IMR-90 (cell line): ENCODE results near the gene SERPIND1. TPM values are rescaled to one million over a fixed set of nuclear protein-coding genes. Genes with fewer than 3 reads are reported as not detected.

Source experiments
- ATAC-seq: fragments of 200-7000 bp; cut with Tn5 transposase; 2 replicates; pipeline ENCODE4 v1.9.1; 2020; ENCODE audit warnings: low read depth, mild to moderate bottlenecking, moderate library complexity
- BruUV-seq: library from RNA; stranded (reverse); fragments of 400-500 nt; replicated peaks from 2 replicates; lab custom pipeline; 2021; lab: Mats Ljungman, UMichigan
- CTCF ChIA-PET: fragments of 300-600 bp; formaldehyde crosslinking; extraction: SDS; loops from one replicate; lab custom pipeline; 2021; ENCODE audit warnings: antibody characterized with exemption; lab: Yijun Ruan, JAX
- POLR2A ChIA-PET: fragments of 300-600 bp; sonication (Branson Sonifier 250); formaldehyde crosslinking; loops from one replicate; lab custom pipeline; 2022; ENCODE audit warnings: antibody characterized with exemption; ENCODE audit not compliant: unreplicated experiment; lab: Charles Lee
- DNase-seq: peaks from one replicate; pipeline ENCODE4 v3.0.0; 2013
- H2AFZ ChIP-seq: replicated peaks from 2 replicates; pipeline ENCODE3; 2013; ENCODE audit warnings: low read length, mild to moderate bottlenecking; ENCODE audit not compliant: poor library complexity
- H2AK5ac ChIP-seq: 2 replicates; pipeline ENCODE4 v1.6.1; 2013; ENCODE audit warnings: low read depth, low read length, inconsistent platforms
- H2AK9ac ChIP-seq: replicated peaks from 2 replicates; pipeline ENCODE3; 2013; ENCODE audit warnings: mild to moderate bottlenecking, low read depth, low read length, moderate library complexity; ENCODE audit not compliant: poor library complexity
- H2BK120ac ChIP-seq: 2 replicates; pipeline ENCODE4 v1.6.1; 2013; ENCODE audit warnings: low read depth, low read length, inconsistent platforms
- H2BK15ac ChIP-seq: 3 replicates; pipeline ENCODE4 v1.6.1; 2013; ENCODE audit warnings: low read depth, low read length, inconsistent platforms
- H2BK20ac ChIP-seq: 2 replicates; pipeline ENCODE4 v1.6.1; 2013; ENCODE audit warnings: low read depth, mild to moderate bottlenecking, inconsistent platforms, low read length, moderate library complexity
- H2BK5ac ChIP-seq: 2 replicates; pipeline ENCODE4 v1.6.1; 2013; ENCODE audit warnings: mild to moderate bottlenecking, low read depth, low read length, inconsistent platforms; ENCODE audit not compliant: poor library complexity, severe bottlenecking
- H3K14ac ChIP-seq: replicated peaks from 2 replicates; pipeline ENCODE4 v1.6.1; 2013; ENCODE audit warnings: low read depth, low read length, inconsistent platforms
- H3K18ac ChIP-seq: 2 replicates; pipeline ENCODE4 v1.6.1; 2013; ENCODE audit warnings: low read depth, low read length, control low read depth
- H3K23ac ChIP-seq: 2 replicates; pipeline ENCODE4 v1.6.1; 2013; ENCODE audit warnings: low read depth, low read length, inconsistent platforms
- H3K27ac ChIP-seq: 2 replicates; pipeline ENCODE4 v1.5.1; 2013; ENCODE audit warnings: mild to moderate bottlenecking, control low read depth, low read length; ENCODE audit not compliant: insufficient read depth
- H3K27me3 ChIP-seq: 2 replicates; pipeline ENCODE4 v1.6.1; 2013; ENCODE audit warnings: low read length; ENCODE audit not compliant: control insufficient read depth, insufficient read depth
- H3K36me3 ChIP-seq: 2 replicates; pipeline ENCODE4 v1.6.1; 2013; ENCODE audit warnings: low read length, mixed read lengths; ENCODE audit not compliant: control insufficient read depth, insufficient read depth
- H3K4ac ChIP-seq: 2 replicates; pipeline ENCODE4 v1.6.1; 2013; ENCODE audit warnings: low read depth, low read length, inconsistent platforms
- H3K4me1 ChIP-seq: 2 replicates; pipeline ENCODE4 v1.6.1; 2013; ENCODE audit warnings: low read length, mixed read lengths; ENCODE audit not compliant: control insufficient read depth, insufficient read depth
- H3K4me2 ChIP-seq: 2 replicates; pipeline ENCODE4 v1.6.1; 2013; ENCODE audit warnings: low read depth, mild to moderate bottlenecking, control low read depth, low read length, moderate library complexity
- H3K4me3 ChIP-seq: 2 replicates; pipeline ENCODE4 v1.5.1; 2013; ENCODE audit warnings: low read depth, mild to moderate bottlenecking, control low read depth, low read length, moderate library complexity; ENCODE audit not compliant: insufficient read depth
- H3K56ac ChIP-seq: 2 replicates; pipeline ENCODE4 v1.6.1; 2013; ENCODE audit warnings: low read length, inconsistent platforms; ENCODE audit not compliant: insufficient read depth; ENCODE audit errors: extremely low read depth
- H3K79me1 ChIP-seq, 2 experiments: 2 replicates each; pipeline ENCODE4 v1.6.1; 2013; ENCODE audit warnings: low read length in 2 of 2, inconsistent platforms in 1 of 2, low read depth in 1 of 2
- H3K9ac ChIP-seq: 2 replicates; pipeline ENCODE4 v1.6.1; 2013; ENCODE audit warnings: low read depth, low read length, control low read depth
- H3K9me1 ChIP-seq: 2 replicates; pipeline ENCODE4 v1.6.1; 2013; ENCODE audit warnings: low read length, inconsistent platforms; ENCODE audit not compliant: insufficient read depth
- H3K9me3 ChIP-seq: 2 replicates; pipeline ENCODE4 v1.6.1; 2013; ENCODE audit warnings: low read length; ENCODE audit not compliant: control insufficient read depth, insufficient read depth
- H4K20me1 ChIP-seq: 2 replicates; pipeline ENCODE4 v1.6.1; 2013; ENCODE audit warnings: low read length, inconsistent platforms; ENCODE audit not compliant: insufficient read depth
- H4K5ac ChIP-seq: 2 replicates; pipeline ENCODE4 v1.6.1; 2013; ENCODE audit warnings: mild to moderate bottlenecking, low read depth, low read length, control low read depth
- H4K8ac ChIP-seq, 2 experiments: 2 replicates each; pipeline ENCODE4 v1.6.1; 2013; ENCODE audit warnings: low read depth in 2 of 2, low read length in 2 of 2, control low read depth in 1 of 2, inconsistent platforms in 1 of 2
- H4K91ac ChIP-seq: 2 replicates; pipeline ENCODE4 v1.6.1; 2013; ENCODE audit warnings: low read depth, low read length, inconsistent platforms; ENCODE audit not compliant: insufficient read depth
- CEBPB ChIP-seq: IDR thresholded peaks from 2 replicates; pipeline ENCODE4 v1.6.1; 2012; ENCODE audit warnings: low read depth, low read length, improper control_type of control experiment
- CTCF ChIP-seq: conservative IDR thresholded peaks from 2 replicates; pipeline ENCODE4 v1.5.1; 2012; ENCODE audit warnings: mild to moderate bottlenecking, low read depth, low read length, improper control_type of control experiment
- ELK1 ChIP-seq: fragments of 150-350 bp; IDR thresholded peaks from 2 replicates; pipeline ENCODE4 v1.6.1; 2016; ENCODE audit warnings: low read depth, mild to moderate bottlenecking, low read length, moderate library complexity, borderline replicate concordance
- FOS ChIP-seq: fragments of 150-350 bp; IDR thresholded peaks from 2 replicates; pipeline ENCODE4 v1.6.1; 2016; ENCODE audit warnings: low read depth, low read length
- MAZ ChIP-seq: IDR thresholded peaks from 2 replicates; pipeline ENCODE4 v1.6.1; 2012; ENCODE audit warnings: low read depth, mild to moderate bottlenecking, low read length, improper control_type of control experiment, moderate library complexity, borderline replicate concordance
- MXI1 ChIP-seq: IDR thresholded peaks from 2 replicates; pipeline ENCODE4 v1.6.1; 2012; ENCODE audit warnings: low read depth, mild to moderate bottlenecking, low read length, moderate library complexity, borderline replicate concordance
- POLR2A ChIP-seq: IDR thresholded peaks from 2 replicates; pipeline ENCODE4 v1.6.1; 2012; ENCODE audit warnings: mild to moderate bottlenecking, low read depth, low read length
- RCOR1 ChIP-seq: IDR thresholded peaks from 2 replicates; pipeline ENCODE4 v1.6.1; 2012; ENCODE audit warnings: mild to moderate bottlenecking, low read length, improper control_type of control experiment; ENCODE audit not compliant: insufficient replicate concordance
- SMC3 ChIP-seq: fragments of 150-350 bp; IDR thresholded peaks from 2 replicates; pipeline ENCODE4 v1.6.1; 2016; ENCODE audit warnings: low read depth, mild to moderate bottlenecking, antibody characterized with exemption, low read length, moderate library complexity
- WGBS, 2 experiments: methylation state at CpG; one replicate each; pipeline versions ENCODE4 v1.1.5 to v1.1.7; 2013; ENCODE audit warnings: missing lambda C conversion rate in 2 of 2; ENCODE audit not compliant: insufficient read length in 1 of 2; ENCODE audit errors: extremely low coverage in 2 of 2; 5-methylcytosine and 5-hydroxymethylcytosine counted together
- dilution Hi-C: fragments of 300-500 bp; cut with HindIII; formaldehyde crosslinking; loops from one replicate; pipeline ENCODE4 v1.14.3; 2018; ENCODE audit warnings: low sequenced_read_pairs; ENCODE audit not compliant: unreplicated experiment
- in situ Hi-C: fragments of 300-500 bp; cut with MboI; formaldehyde crosslinking; loops from 3 replicates; pipeline ENCODE4 v1.14.3; 2019; ENCODE audit warnings: low sequenced_read_pairs, inconsistent platforms, mixed read lengths
- intact Hi-C: fragments of 100-400 bp; cut with micrococcal nuclease; formaldehyde crosslinking; loops from 2 replicates; pipeline ENCODE4 v1.10.0; 2022
- polyA plus RNA-seq, 3 experiments: library from polyadenylated mRNA; depleted of rRNA; stranded (reverse); fragments of >200 nt; gene quantifications; 2 replicates each; pipeline ENCODE4 v1.2.3, GENCODE V29; 2012; ENCODE audit warnings: low replicate concordance in 1 of 3
- total RNA-seq: library from RNA; depleted of rRNA; stranded (reverse); fragments of >200 nt; gene quantifications from 2 replicates; pipeline ENCODE4 v1.2.3, GENCODE V29; 2012

SERPIND1 gene
- total and polyA plus RNA-seq, 2 of the 4 experiments (the other 2 are of a cell fraction): 0.12 TPM; not detected in 1

GRCh38 chr22:20829491-20830134 lies 55.7 kb downstream of the SERPIND1 start:
- no peak overlapping the region for H3K4ac ChIP-seq
- H3K4me1 ChIP-seq: no peaks in the 10 kb centered on the region
- no peak overlapping the region for H3K4me2 ChIP-seq
- peaks cover 2% of the 10 kb centered on the region; the same call in 1 of the 2 replicates for H3K9me1 ChIP-seq
- no peak overlapping the region for H4K91ac ChIP-seq
- dilution Hi-C loops: no loop called here
- no peak overlapping the region for H2AK5ac ChIP-seq
- peaks cover 20% of the 10 kb centered on the region for H3K36me3 ChIP-seq
- ATAC-seq (no peak), DNase-seq (no peak)
- H3K14ac ChIP-seq: no peak overlapping the region
- H2BK5ac ChIP-seq: no peak overlapping the region
- TF ChIP-seq CTCF (no peak), MXI1 (no peak), POLR2A (no peak), FOS (no peak), MAZ (no peak), ELK1 (no peak), SMC3 (no peak), CEBPB (no peak), RCOR1 (no peak)
- H3K23ac ChIP-seq: no peak overlapping the region
- in situ Hi-C loops: no loop called here
- no peaks in the 10 kb centered on the region for H4K20me1 ChIP-seq
- H3K27me3 ChIP-seq: no peaks in the 10 kb centered on the region
- no peak overlapping the region for H3K9ac ChIP-seq
- no peak overlapping the region for H3K18ac ChIP-seq
- H2BK120ac ChIP-seq: no peak overlapping the region
- no peak overlapping the region for H4K5ac ChIP-seq
- ChIA-PET POLR2A (no interaction called here), CTCF (no interaction called here)
- H2AFZ ChIP-seq: no peak overlapping the region
- H3K27ac ChIP-seq: no peak overlapping the region
- no peak overlapping the region for H2AK9ac ChIP-seq
- no peak overlapping the region for H2BK15ac ChIP-seq
- peaks cover 7 to 13% of the 10 kb centered on the region in 2 experiments; a peak in 3 of 4 replicates for H3K79me1 ChIP-seq
- intact Hi-C loops: no loop called here
- H3K56ac ChIP-seq: no peak overlapping the region
- no peak overlapping the region for H2BK20ac ChIP-seq
- no TSS peak for BruUV-seq
- no peak overlapping the region for H4K8ac ChIP-seq
- H3K9me3 ChIP-seq: no peaks in the 10 kb centered on the region
- WGBS, 2 experiments: no CpG with 5 or more reads among the region's 3 CpGs
- H3K4me3 ChIP-seq: no peak overlapping the region
